Stimulated activated CD8-positive, alpha-beta memory T cell treated with anti-CD3 and anti-CD28 coated beads, Interleukin-2, amount 100 ng/mL, for 48 hours (primary cell): Measurements from ENCODE around the gene PNKD.

Source experiments
- DNase-seq, 2 donors: peaks; one replicate each; pipeline ENCODE4 v3.0.0-alpha.2; 2020; ENCODE audit warnings: low read depth in 2 of 2

Gene PNKD

GRCh38 chr2:218256612-218257350, 13.5 kb upstream of the PNKD start:
- DNase-seq = no peak

DNA sequence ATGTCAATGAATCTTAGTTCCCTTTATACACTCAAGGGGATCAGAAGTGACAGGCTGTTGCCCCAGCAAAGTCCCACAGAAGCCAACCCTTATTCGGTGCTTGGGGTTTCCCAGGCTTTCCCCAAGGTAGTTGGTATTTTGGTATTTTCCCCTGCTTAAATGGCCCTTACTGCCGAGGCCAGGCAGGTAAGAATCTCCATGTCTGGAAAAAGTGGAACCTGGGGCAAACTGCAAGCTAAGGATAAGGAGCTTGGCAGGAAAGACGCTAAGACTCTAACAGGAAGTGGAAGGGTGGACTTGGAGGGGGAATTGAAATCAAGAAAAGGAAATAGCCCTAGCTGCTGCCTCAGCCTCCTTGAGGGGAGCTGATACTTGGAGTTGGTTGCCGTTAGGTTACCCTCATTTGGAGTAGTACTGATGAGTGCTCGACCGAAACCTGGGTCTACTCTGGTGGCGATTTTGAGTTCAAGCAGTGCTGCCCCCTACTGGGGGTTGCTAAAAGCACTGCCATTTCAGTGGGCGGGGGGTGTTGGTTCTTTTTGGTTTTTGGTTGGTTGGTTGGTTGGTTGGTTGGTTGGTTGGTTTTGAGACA, 12.8 kb upstream of the PNKD start:
- peak; percentile 54 to 58 for DNase-seq

DNA sequence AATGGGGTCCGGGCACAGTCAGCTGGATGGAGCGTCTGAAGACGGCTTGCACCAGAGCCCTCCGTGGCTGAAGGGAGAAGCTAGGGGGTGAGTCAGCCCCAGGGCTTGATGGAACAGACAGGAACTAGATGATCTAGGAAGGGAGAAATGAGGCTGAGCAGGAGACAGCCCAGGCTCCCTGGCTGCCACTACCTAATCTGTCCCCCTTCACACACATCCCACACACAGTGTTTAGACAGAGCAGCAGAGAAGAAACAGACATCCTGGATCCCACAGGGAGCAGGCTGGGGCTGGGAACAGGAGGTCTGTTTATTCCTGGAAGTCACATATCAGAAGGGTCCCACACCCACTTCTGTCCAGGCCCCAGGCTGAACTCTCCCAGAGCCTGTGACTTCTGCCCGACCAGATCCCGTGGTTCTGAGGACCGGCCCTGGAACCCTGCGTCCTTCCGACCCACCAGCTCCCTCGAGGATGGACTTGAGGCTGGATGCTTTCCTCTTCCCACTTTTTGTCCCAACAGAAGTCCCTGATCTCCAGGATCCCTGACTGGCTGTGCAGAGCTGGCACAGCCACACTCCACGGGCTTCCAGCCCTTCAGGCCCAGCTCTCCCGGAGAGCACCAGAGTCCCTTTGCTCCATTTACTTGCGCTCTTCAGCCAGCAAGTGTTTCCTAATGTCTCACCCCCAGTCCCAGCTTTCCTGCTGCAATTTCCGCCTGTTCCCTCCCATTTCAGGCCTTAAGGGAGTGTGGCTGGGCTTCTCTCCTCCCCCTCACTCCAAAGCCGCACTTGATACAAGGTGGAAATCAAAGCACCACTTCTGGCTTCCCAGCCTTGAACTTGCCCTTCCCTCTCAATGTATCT, 11.0 kb upstream of the PNKD start:
- DNase-seq = no peak

DNA sequence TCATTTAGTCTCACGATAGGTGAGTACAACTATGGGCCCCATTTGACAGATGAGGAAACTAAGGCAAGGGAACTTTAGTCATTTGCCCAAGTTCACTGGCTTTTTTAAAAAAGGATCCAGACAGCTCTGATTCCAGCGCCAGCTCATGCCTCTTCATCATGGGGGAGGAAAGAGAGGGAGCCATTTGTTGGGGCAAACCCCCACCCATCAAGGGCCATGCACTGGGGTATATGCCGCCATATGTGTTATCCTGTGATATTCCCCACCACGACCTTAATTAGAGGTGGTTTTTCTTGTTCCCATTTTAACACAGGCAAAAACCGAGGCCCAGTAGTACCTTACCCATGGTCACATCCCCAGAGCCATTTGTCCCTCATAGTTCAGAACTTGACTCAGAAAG, 10.2 kb upstream of the PNKD start:
- DNase-seq = no peak

GRCh38 chr2:218260742-218261422, 9.4 kb upstream of the PNKD start, which contains the start of gene GPBAR1:
Gene GPBAR1, plus strand, starts transcription at chr2:218261015. Its CDS starts 1,710 bp downstream, at chr2:218262725.
- no peak for DNase-seq

DNA sequence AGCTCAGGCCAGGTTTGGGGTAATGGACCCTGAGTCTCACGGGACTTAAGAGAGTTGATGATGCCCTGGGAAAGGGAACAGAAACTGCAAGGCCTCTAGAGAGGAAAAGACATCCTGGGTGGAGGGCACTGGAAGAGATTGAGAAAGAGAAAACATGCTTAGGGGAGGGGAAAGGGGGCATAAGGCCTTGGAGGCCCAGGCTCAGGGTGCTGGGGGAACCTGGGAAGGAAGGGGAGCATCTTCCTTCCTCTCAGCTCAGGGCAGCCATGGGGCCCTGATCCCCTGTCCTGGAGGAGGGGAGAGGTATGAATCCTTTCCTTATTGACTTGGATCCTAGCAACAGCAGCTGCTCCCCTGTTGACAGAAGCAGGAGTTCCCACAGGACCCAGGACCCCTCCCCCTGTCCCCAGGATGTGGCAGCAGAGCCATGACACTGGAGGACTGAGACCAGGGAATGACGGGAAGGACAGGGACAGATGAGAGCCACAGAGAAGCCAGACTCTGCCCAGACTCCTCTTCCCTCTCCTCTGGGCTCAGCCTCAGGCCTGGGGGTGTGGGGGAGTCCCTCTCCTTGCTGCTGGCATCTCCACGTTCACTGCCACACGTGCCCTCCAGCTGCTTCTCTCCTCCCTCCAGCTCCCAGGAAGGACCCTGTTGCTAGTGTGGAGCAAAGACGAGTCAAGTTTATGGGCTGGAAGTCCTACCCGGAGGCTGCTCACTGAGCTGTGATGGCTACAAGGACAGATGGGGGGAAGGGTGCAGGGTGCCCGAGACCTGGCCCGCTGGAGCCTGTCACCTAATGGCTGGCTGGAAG, 8.7 kb upstream of the PNKD start:
- no peak for DNase-seq

DNA sequence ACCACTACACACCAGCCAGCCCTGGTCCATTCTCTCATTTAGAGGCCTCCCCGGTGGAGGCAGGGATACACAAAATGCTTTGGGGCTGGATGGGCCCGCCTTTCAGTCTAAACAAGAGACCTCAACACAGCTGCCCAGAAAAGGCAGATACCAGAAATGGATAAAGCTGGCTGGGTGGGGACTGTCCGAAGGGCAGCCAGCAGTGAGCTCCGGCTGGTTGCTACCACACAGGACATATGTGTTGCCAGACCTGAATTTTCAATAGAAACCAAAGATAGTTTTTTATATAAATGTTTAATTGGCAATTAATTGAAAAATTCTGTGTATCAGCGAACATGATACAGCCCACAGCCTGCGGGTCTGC, 8.1 kb upstream of the PNKD start:
- no peak for DNase-seq

GRCh38 chr2:218262631-218263586, 7.4 kb upstream of the PNKD start:
- DNase-seq = no peak

GRCh38 chr2:218263817-218264641, 6.3 kb upstream of the PNKD start:
- DNase-seq = no peak

DNA sequence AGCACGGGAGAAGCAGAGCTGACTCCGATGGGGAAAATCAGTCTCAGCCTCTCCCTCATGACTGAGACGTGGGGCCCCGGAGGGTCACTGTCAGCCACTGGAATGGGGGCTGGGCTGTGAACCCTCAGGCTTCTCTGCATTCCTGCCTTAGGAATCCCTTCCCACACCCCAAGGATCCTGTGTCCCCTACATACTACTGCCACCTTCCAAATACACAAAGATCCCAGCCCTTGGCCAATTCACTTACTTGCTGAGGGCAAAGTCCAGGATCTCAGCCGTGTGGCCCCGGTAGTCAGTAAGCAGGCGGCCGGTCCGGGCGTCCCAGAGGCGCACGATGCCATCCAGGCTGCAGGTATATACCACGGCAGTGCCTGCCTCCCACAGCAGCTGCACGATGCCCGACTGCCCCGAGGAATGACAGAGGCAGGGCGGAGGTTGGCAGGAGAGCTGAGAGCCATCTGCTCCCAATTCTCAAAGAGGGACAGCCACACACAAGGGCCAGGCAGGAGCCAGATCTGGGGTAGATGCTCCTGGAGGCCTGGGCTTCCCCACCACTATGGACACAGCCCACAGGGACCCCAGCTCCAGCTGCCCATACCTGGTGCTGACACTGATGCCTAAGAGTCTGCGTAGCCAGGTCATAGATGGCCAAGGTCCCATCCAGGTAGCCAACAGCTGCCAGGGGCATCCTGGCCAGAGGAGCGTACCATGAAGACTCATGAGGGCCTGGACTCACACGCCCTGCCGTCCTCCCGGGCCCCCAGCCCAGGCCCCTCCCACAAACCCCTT, 5.4 kb upstream of the PNKD start:
- no peak for DNase-seq

GRCh38 chr2:218265626-218266025, 4.7 kb upstream of the PNKD start:
- DNase-seq = no peak

- no peak for DNase-seq
Measured at GRCh38 chr2:218266316-218266979, 3.9 kb upstream of the PNKD start.

GRCh38 chr2:218267259-218267658, 3.1 kb upstream of the PNKD start:
- no peak for DNase-seq

DNA sequence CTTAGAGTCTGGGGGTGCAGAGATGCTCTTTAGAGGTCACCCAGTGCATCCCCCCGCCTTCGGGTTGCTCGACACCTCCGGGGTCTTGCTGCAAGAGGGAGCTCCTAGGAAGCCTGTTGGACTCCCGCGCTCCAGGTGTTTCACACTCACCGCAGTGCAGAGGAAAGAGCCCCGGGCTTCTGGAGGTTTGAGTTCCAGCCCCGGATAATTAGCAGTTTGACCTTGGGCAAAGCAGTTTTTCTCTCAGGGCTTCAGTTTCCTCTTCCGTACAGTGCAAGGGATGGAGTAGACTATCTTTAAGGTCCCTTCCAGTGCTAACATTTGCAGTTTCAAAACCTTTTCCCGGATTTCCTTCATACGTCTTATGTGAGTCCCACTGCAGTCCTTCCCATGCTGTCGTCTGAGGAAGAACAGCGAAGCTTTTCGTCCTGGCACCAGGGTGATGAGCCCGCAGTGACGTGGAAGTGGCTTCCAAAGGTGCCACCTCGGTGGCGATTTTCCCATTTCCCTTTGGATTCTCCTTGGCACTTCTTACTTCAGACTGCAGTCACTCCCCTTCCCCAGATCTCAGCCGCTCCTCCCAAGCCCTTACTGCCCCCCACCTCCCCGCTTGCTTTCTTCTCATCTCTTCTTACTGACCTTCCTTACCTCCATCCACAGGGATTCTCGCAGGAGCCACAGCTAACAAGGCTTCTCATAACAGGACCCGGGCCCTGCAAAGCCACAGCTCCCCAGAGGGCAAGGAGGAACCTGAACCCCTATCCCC, 585 bp downstream of the PNKD start:
- no peak for DNase-seq

- no peak for DNase-seq
Measured at GRCh38 chr2:218271487-218271797, 1.1 kb downstream of the PNKD start.

- DNase-seq = no peak
Measured at GRCh38 chr2:218271865-218272530, 1.7 kb downstream of the PNKD start.
